GM18858 (cell line): ENCODE data around the gene ERCC8.

ENCODE experiments used
- ATAC-seq: cut with Tn5 transposase; IDR thresholded peaks from one replicate; pipeline ENCODE4 v1.9.1; 2021; ENCODE audit not compliant: unreplicated experiment

ERCC8 gene

GRCh38 chr5:60841361-60841760, 103.5 kb downstream of the ERCC8 start:
- no peak for ATAC-seq

- no peak for ATAC-seq
Measured at GRCh38 chr5:60836131-60836530, 108.7 kb downstream of the ERCC8 start.

GRCh38 chr5:60835554-60835953, 109.3 kb downstream of the ERCC8 start:
- ATAC-seq: no peak

- ATAC-seq: no peak
Measured at GRCh38 chr5:60833520-60833919, 111.3 kb downstream of the ERCC8 start.

- peak; percentile 35 for ATAC-seq
Measured at GRCh38 chr5:60830581-60831127, 114.2 kb downstream of the ERCC8 start.

- ATAC-seq: no peak
Measured at GRCh38 chr5:60829490-60830266, 115.2 kb downstream of the ERCC8 start.

DNA sequence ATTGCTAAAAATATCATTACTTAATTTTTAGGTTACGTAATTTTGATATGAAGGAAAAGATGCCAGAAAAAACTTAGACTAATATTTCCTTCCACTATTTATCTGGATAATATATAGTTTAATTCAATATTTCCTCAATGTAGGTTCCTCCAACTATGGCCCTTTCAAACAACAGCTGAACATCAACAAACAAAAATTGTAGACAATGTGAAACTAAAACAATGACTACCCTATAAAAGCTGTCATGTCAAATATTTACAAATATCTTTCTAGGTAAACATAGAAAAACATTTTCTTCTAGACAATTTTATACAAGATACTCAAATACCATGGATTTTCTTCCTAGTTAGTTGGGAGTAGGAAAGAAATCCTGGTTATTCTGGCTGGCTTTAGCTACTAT, 117.7 kb downstream of the ERCC8 start:
- no peak for ATAC-seq

- ATAC-seq: peak; percentile 92
Measured at GRCh38 chr5:60826653-60827052, 118.2 kb downstream of the ERCC8 start.
